HCT116 (cell line): Measurements from ENCODE around the gene RRAGB.

ENCODE experiments used
- CTCF ChIP-seq, 3 experiments: fragments of 200-600 bp in 1 of 3; sonication (generic) in 1 of 3; IDR thresholded peaks in 2 of 3; conservative IDR thresholded peaks in 1 of 3; 2 replicates each; pipeline ENCODE4 v1.5.1; 2012 to 2017; ENCODE audit warnings: low read depth in 2 of 3, low read length in 2 of 3, antibody characterized with exemption in 1 of 3, borderline replicate concordance in 1 of 3, control low read depth in 1 of 3, mild to moderate bottlenecking in 1 of 3, mixed read lengths in 1 of 3, mixed run types in 1 of 3, moderate library complexity in 1 of 3; ENCODE audit not compliant: insufficient read depth in 1 of 3
- ELF1 ChIP-seq: IDR thresholded peaks from 2 replicates; pipeline ENCODE4 v1.6.1; 2012; ENCODE audit warnings: low read depth, borderline replicate concordance
- POLR2A ChIP-seq: IDR thresholded peaks from 2 replicates; pipeline ENCODE4 v1.7.0; 2011; ENCODE audit warnings: borderline replicate concordance; ENCODE audit not compliant: insufficient read depth, insufficient read length; ENCODE audit errors: extremely low read depth
- POLR2AphosphoS5 ChIP-seq: IDR thresholded peaks from 2 replicates; pipeline ENCODE4 v1.6.1; 2011; ENCODE audit warnings: mild to moderate bottlenecking, low read depth, low read length, moderate library complexity
- RAD21 ChIP-seq: IDR thresholded peaks from 2 replicates; pipeline ENCODE4 v1.6.1; 2012; ENCODE audit warnings: low read depth, mild to moderate bottlenecking
- ZFX ChIP-seq: fragments of 450-650 bp; IDR thresholded peaks from 2 replicates; pipeline ENCODE4 v1.6.1; 2017

GRCh38 chrX:55716937-55717336 is 612 bp upstream of the RRAGB start:
- no peak for TF ChIP-seq ZFX
- no peak for TF ChIP-seq RAD21
- no peak for TF ChIP-seq CTCF (IDR thresholded peaks at IDR 0.05 in 2 of 3, conservative IDR thresholded peaks at IDR 0.05 in 1 of 3; ENCODE audit: borderline replicate concordance in 1 of 3, insufficient read depth in 1 of 3, low read depth in 2 of 3, low read length in 2 of 3)
- TF ChIP-seq POLR2A, result no peak
- TF ChIP-seq POLR2AphosphoS5, result no peak
- no peak for TF ChIP-seq ELF1
